H1 (cell line): ENCODE measurements around the gene MBD3L1. TPM values are rescaled to one million over a fixed set of nuclear protein-coding genes. Genes with fewer than 3 reads are reported as not detected.

Experiments used
- CTCF ChIA-PET: fragments of 300-600 bp; sonication (Branson Sonifier 250); formaldehyde crosslinking; loops from one replicate; lab custom pipeline; 2021; ENCODE audit not compliant: partially characterized antibody; lab: Charles Lee
- POLR2A ChIA-PET: fragments of 300-600 bp; sonication (Branson Sonifier 250); formaldehyde crosslinking; loops from one replicate; lab custom pipeline; 2021; ENCODE audit warnings: inconsistent platforms; ENCODE audit not compliant: partially characterized antibody; lab: Charles Lee
- DNase-seq, 2 experiments: peaks; one replicate each; pipeline versions ENCODE4 v3.0.0 to v3.0.0-alpha.2; 2010 to 2022; ENCODE audit warnings: low spot score in 2 of 2, low read depth in 1 of 2, mixed read lengths in 1 of 2
- FAIRE-seq: peaks from 2 replicates; lab custom pipeline; 2011; peaks lifted over from hg19 to GRCh38; lab: Jason Lieb, UNC
- H2AFZ ChIP-seq: 2 replicates; pipeline ENCODE4 v1.8.1; 2012; ENCODE audit warnings: low read length, inconsistent platforms
- H2AK5ac ChIP-seq: 2 replicates; pipeline ENCODE4 v1.6.1; 2013; ENCODE audit warnings: low read depth, low read length
- H2BK120ac ChIP-seq: replicated peaks from 2 replicates; pipeline ENCODE3; 2013; ENCODE audit warnings: low read depth, low read length, inconsistent platforms
- H2BK12ac ChIP-seq: 2 replicates; pipeline ENCODE4 v1.6.1; 2013; ENCODE audit warnings: low read depth, low read length
- H2BK15ac ChIP-seq: 2 replicates; pipeline ENCODE4 v1.6.1; 2013; ENCODE audit warnings: low read length
- H2BK20ac ChIP-seq: 2 replicates; pipeline ENCODE4 v1.6.1; 2013; ENCODE audit warnings: low read length
- H2BK5ac ChIP-seq: 2 replicates; pipeline ENCODE4 v1.6.1; 2013; ENCODE audit warnings: low read depth, low read length
- H3K14ac ChIP-seq: 2 replicates; pipeline ENCODE4 v1.6.1; 2013; ENCODE audit warnings: inconsistent platforms; ENCODE audit not compliant: insufficient read length
- H3K18ac ChIP-seq: 2 replicates; pipeline ENCODE4 v1.6.1; 2013; ENCODE audit warnings: low read length; ENCODE audit errors: extremely low read depth
- H3K23ac ChIP-seq: 2 replicates; pipeline ENCODE4 v1.6.1; 2013; ENCODE audit warnings: inconsistent platforms; ENCODE audit not compliant: insufficient read length
- H3K23me2 ChIP-seq: 2 replicates; pipeline ENCODE4 v1.6.1; 2013; ENCODE audit warnings: low read depth, low read length
- H3K27ac ChIP-seq: 2 replicates; pipeline ENCODE4 v1.6.1; 2011; ENCODE audit warnings: low read depth, low read length, inconsistent platforms
- H3K27me3 ChIP-seq, 4 experiments: replicated peaks in 1 of 4; 1 replicate in 1 of 4; 2 replicates in 3 of 4; pipeline versions ENCODE4 v1.6.1 to v1.8.1; 2011 to 2013; ENCODE audit warnings: low read length in 3 of 4, mild to moderate bottlenecking in 3 of 4, inconsistent platforms in 2 of 4, mixed read lengths in 2 of 4, moderate library complexity in 1 of 4; ENCODE audit not compliant: control insufficient read depth in 3 of 4, insufficient read depth in 3 of 4; ENCODE audit errors: extremely low read depth in 1 of 4
- H3K36me3 ChIP-seq, 4 experiments: 2 replicates each; pipeline versions ENCODE4 v1.6.1 to v1.8.1; 2011 to 2013; ENCODE audit warnings: mild to moderate bottlenecking in 4 of 4, low read length in 3 of 4, moderate library complexity in 2 of 4, control low read depth in 1 of 4, inconsistent platforms in 1 of 4; ENCODE audit not compliant: insufficient read depth in 4 of 4, control insufficient read depth in 2 of 4
- H3K4ac ChIP-seq: replicated peaks from 2 replicates; pipeline ENCODE3; 2013; ENCODE audit warnings: low read length, low read depth, mixed read lengths, inconsistent platforms; ENCODE audit not compliant: insufficient read length
- H3K4me1 ChIP-seq, 4 experiments: replicated peaks in 1 of 4; 1 replicate in 1 of 4; 2 replicates in 3 of 4; pipeline versions ENCODE4 v1.6.1 to v1.8.1; 2011 to 2013; ENCODE audit warnings: low read length in 3 of 4, inconsistent platforms in 2 of 4, mixed read lengths in 1 of 4; ENCODE audit not compliant: insufficient read depth in 4 of 4, control insufficient read depth in 3 of 4
- H3K4me2 ChIP-seq, 2 experiments: 2 replicates each; pipeline versions ENCODE4 v1.6.1 to v1.8.1; 2011 to 2013; ENCODE audit warnings: low read depth in 2 of 2, low read length in 2 of 2, control low read depth in 1 of 2, inconsistent platforms in 1 of 2, mild to moderate bottlenecking in 1 of 2; ENCODE audit not compliant: insufficient read depth in 1 of 2
- H3K4me3 ChIP-seq, 4 experiments: fragments of 200-600, 300-600 bp in 1 of 4; sonication (generic), shearing (Covaris generic), sonication (Bioruptor Twin) in 1 of 4; 2 replicates each; pipeline versions ENCODE4 v1.5.1 to v1.8.1; 2011 to 2016; ENCODE audit warnings: low read length in 4 of 4, low read depth in 3 of 4, control low read depth in 2 of 4, inconsistent platforms in 2 of 4, mild to moderate bottlenecking in 2 of 4, mixed read lengths in 1 of 4, moderate library complexity in 1 of 4; ENCODE audit not compliant: insufficient read depth in 2 of 4; ENCODE audit errors: extremely low read depth in 1 of 4
- H3K56ac ChIP-seq: replicated peaks from 2 replicates; pipeline ENCODE3; 2013; ENCODE audit warnings: low read depth, mild to moderate bottlenecking, mixed read lengths, low read length, inconsistent platforms; ENCODE audit not compliant: insufficient read length
- H3K79me1 ChIP-seq: 2 replicates; pipeline ENCODE4 v1.6.1; 2013; ENCODE audit warnings: low read depth, low read length, control low read depth
- H3K79me2 ChIP-seq, 2 experiments: 2 replicates each; pipeline versions ENCODE4 v1.6.1 to v1.8.1; 2012 to 2013; ENCODE audit warnings: low read length in 2 of 2, mild to moderate bottlenecking in 2 of 2, inconsistent platforms in 1 of 2; ENCODE audit not compliant: insufficient read depth in 2 of 2, control insufficient read depth in 1 of 2
- H3K9ac ChIP-seq, 4 experiments: replicated peaks in 1 of 4; 1 replicate in 1 of 4; 2 replicates in 3 of 4; pipeline versions ENCODE4 v1.6.1 to v1.8.1; 2011 to 2013; ENCODE audit warnings: low read depth in 3 of 4, low read length in 3 of 4, control low read depth in 2 of 4, mild to moderate bottlenecking in 2 of 4, moderate library complexity in 2 of 4, inconsistent platforms in 1 of 4; ENCODE audit errors: extremely low read depth in 1 of 4
- H3K9me3 ChIP-seq, 2 experiments: 2 replicates each; pipeline versions ENCODE4 v1.6.1 to v1.8.1; 2012 to 2013; ENCODE audit warnings: mild to moderate bottlenecking in 2 of 2, moderate library complexity in 2 of 2, control low read depth in 1 of 2, inconsistent platforms in 1 of 2, low read depth in 1 of 2, low read length in 1 of 2, mixed read lengths in 1 of 2; ENCODE audit not compliant: insufficient read depth in 2 of 2
- H4K20me1 ChIP-seq, 2 experiments: replicated peaks in 1 of 2; 2 replicates each; pipeline versions ENCODE3 to v1.8.1; 2011 to 2013; ENCODE audit warnings: inconsistent platforms in 2 of 2, low read length in 2 of 2, mild to moderate bottlenecking in 1 of 2; ENCODE audit not compliant: insufficient read depth in 2 of 2, control insufficient read depth in 1 of 2
- H4K5ac ChIP-seq: 2 replicates; pipeline ENCODE4 v1.6.1; 2013; ENCODE audit warnings: low read length, low read depth, mixed read lengths, inconsistent platforms; ENCODE audit not compliant: insufficient read length
- H4K8ac ChIP-seq: 2 replicates; pipeline ENCODE4 v1.8.0; 2013; ENCODE audit warnings: mild to moderate bottlenecking, moderate library complexity, low read length, inconsistent platforms; ENCODE audit not compliant: insufficient read depth; ENCODE audit errors: extremely low read depth
- H4K91ac ChIP-seq: replicated peaks from 2 replicates; pipeline ENCODE3; 2013; ENCODE audit warnings: low read length, mixed read lengths, inconsistent platforms; ENCODE audit not compliant: insufficient read length
- BRCA1 ChIP-seq: IDR thresholded peaks from 2 replicates; pipeline ENCODE4 v1.6.1; 2012; ENCODE audit warnings: low read depth, low read length, improper control_type of control experiment
- HDAC6 ChIP-seq: IDR thresholded peaks from one replicate; pipeline ENCODE4 v1.7.1; 2012; ENCODE audit warnings: low read depth, mild to moderate bottlenecking, inconsistent platforms, low read length, moderate library complexity
- KDM4A ChIP-seq: IDR thresholded peaks from one replicate; pipeline ENCODE4 v1.7.1; 2012; ENCODE audit warnings: low read depth, mild to moderate bottlenecking, moderate library complexity, low read length, inconsistent platforms; ENCODE audit not compliant: severe bottlenecking
- MAFK ChIP-seq: IDR thresholded peaks from 2 replicates; pipeline ENCODE4 v1.6.1; 2012; ENCODE audit warnings: low read depth, mild to moderate bottlenecking, improper control_type of control experiment, low read length
- PHF8 ChIP-seq: fragments of 200-600 bp; sonication (generic); conservative IDR thresholded peaks from 2 replicates; pipeline ENCODE4 v1.7.1; 2012; ENCODE audit warnings: low read depth, mild to moderate bottlenecking, inconsistent platforms, low read length, moderate library complexity
- polyA plus RNA-seq, 7 experiments: library from polyadenylated mRNA; depleted of rRNA in 3 of 7; stranded (reverse) in 5 of 7; unstranded in 2 of 7; fragments of >200 nt in 5 of 7; fragments of 200-250 nt in 2 of 7; gene quantifications; 1 replicate in 5 of 7; 2 replicates in 1 of 7; 4 replicates in 1 of 7; pipeline versions ENCODE4 v1.2.1 to v1.2.3, GENCODE V29; 2011 to 2013; ENCODE audit warnings: missing spikeins in 2 of 7, mixed read lengths in 2 of 7
- total RNA-seq: library from RNA; stranded (reverse); fragmentation: NEBNext Ultra II Directional; extraction: Animal tissue kit (Norgen Biotek cat#: 25700); gene quantifications from 2 replicates; pipeline ENCODE4 v1.2.1, GENCODE V29; 2021

Gene MBD3L1
- total and polyA plus RNA-seq, 2 of the 8 experiments (the other 6 are each of a cell fraction or from before 2014, with no cell fraction given) = not detected

DNA sequence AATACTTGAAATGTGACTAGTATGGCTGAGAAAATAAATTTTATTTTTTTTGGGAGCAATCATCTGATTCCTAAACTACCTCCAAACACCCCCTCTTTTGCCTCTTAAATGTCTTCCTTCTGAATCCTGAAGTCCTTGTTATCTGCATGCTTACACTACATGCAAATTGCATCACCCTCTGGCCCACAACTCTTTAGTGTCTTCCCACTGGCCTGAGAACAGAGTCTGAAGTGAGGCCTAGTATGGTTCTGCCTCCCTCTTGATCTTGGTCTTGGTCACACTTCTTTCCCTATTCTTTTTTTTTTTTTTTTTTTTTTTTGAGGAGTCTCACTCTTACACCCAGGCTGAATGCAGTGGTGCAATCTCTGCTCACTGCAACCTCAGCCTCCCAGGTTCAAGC is 4.9 kb upstream of the MBD3L1 start:
- Histone ChIP-seq H3K4ac (no peak overlapping the region), H3K4me3 (no peak overlapping the region), H4K91ac (no peak overlapping the region), H3K4me2 (no peak overlapping the region), H2BK5ac (no peak overlapping the region), H3K56ac (no peak overlapping the region), H2BK20ac (no peak overlapping the region), H3K18ac (no peak overlapping the region), H3K9me3 (peaks cover 5 to 28% of the 10 kb centered on the region in 2 experiments; a peak in 1 of 4 replicates), H3K36me3 (peaks cover 2 to 40% (median 17%) of the 10 kb centered on the region in 4 experiments; a peak in 6 of 8 replicates), H3K14ac (no peak overlapping the region), H3K27me3 (no peaks in the 10 kb centered on the region), H3K9ac (no peak overlapping the region), H3K79me2 (no peaks in the 10 kb centered on the region), H4K20me1 (no peaks in the 10 kb centered on the region), H3K23me2 (no peaks in the 10 kb centered on the region), H2AFZ (no peak overlapping the region), H2BK15ac (no peak overlapping the region), H3K23ac (no peak overlapping the region), H4K5ac (no peak overlapping the region), H3K27ac (no peak overlapping the region), H2AK5ac (no peak overlapping the region), H3K4me1 (no peaks in the 10 kb centered on the region), H2BK12ac (no peak overlapping the region), H4K8ac (no peak overlapping the region), H3K79me1 (no peaks in the 10 kb centered on the region), H2BK120ac (no peak overlapping the region)
- FAIRE-seq (no peak), DNase-seq (no peak)
- CTCF ChIA-PET = no interaction called here
- TF ChIP-seq MAFK (no peak), BRCA1 (no peak), KDM4A (no peak), HDAC6 (no peak), PHF8 (no peak)
- POLR2A ChIA-PET = no interaction called here
